ENCODE results near the gene HOXA13.

HOXA13 gene

GRCh38 chr7:27161721-27162560, 38.0 kb downstream of the HOXA13 start:
- Histone ChIP-seq H3K9ac (ENCODE audit: low read length) (no peak overlapping the region), H3K9me3 (ENCODE audit: insufficient read depth, low read length) (no peaks in the 10 kb centered on the region), H3K4me1 (ENCODE audit: low read length) (0 out of 2 replicates have a peak, but pooled peaks cover 5% of the 10 kb centered on the region), H3K79me2 (ENCODE audit: low read length) (no peaks in the 10 kb centered on the region), H3K4me2 (ENCODE audit: low read length) (peak overlapping the region; percentile 96), H2AFZ (ENCODE audit: low read depth, low read length) (no peak overlapping the region), H3K27ac (ENCODE audit: low read length) (no peak overlapping the region), H4K20me1 (ENCODE audit: insufficient read depth, low read length) (no peaks in the 10 kb centered on the region), H3K27me3 (ENCODE audit: low read depth, low read length) (no peaks in the 10 kb centered on the region), H3K4me3 (ENCODE audit: low read length) (peak overlapping the region; percentile 99), H3K36me3 (replicated peaks; ENCODE audit: low read depth, low read length) (no peaks in the 10 kb centered on the region)
- TF ChIP-seq CTCF (IDR thresholded peaks at IDR 0.05; ENCODE audit: low read depth, low read length) (no peak), EZH2phosphoT487 (IDR thresholded peaks at IDR 0.05; ENCODE audit: low read depth) (no peak)

GRCh38 chr7:27161214-27161720, 38.6 kb downstream of the HOXA13 start:
- Histone ChIP-seq H4K20me1 (ENCODE audit: insufficient read depth, low read length) (no peaks in the 10 kb centered on the region), H3K27me3 (ENCODE audit: low read depth, low read length) (no peaks in the 10 kb centered on the region), H3K4me2 (ENCODE audit: low read length) (peak overlapping the region; percentile 96), H3K79me2 (ENCODE audit: low read length) (no peaks in the 10 kb centered on the region), H3K36me3 (replicated peaks; ENCODE audit: low read depth, low read length) (no peaks in the 10 kb centered on the region), H3K9me3 (ENCODE audit: insufficient read depth, low read length) (no peaks in the 10 kb centered on the region), H2AFZ (ENCODE audit: low read depth, low read length) (peak overlapping the region; percentile 100), H3K27ac (ENCODE audit: low read length) (no peak overlapping the region), H3K4me1 (ENCODE audit: low read length) (0 out of 2 replicates have a peak, but pooled peaks cover 5% of the 10 kb centered on the region), H3K4me3 (ENCODE audit: low read length) (peak overlapping the region; percentile 99), H3K9ac (ENCODE audit: low read length) (peak overlapping the region; percentile 82)
- TF ChIP-seq EZH2phosphoT487 (IDR thresholded peaks at IDR 0.05; ENCODE audit: low read depth) (no peak), CTCF (IDR thresholded peaks at IDR 0.05; ENCODE audit: low read depth, low read length) (0 out of 2 replicates have a peak, but pooled peaks have one; percentile 17)

- Histone ChIP-seq H3K79me2 (ENCODE audit: low read length) (no peaks in the 10 kb centered on the region), H4K20me1 (ENCODE audit: insufficient read depth, low read length) (no peaks in the 10 kb centered on the region), H3K4me2 (ENCODE audit: low read length) (peak overlapping the region; percentile 96), H3K9me3 (ENCODE audit: insufficient read depth, low read length) (no peaks in the 10 kb centered on the region), H3K4me3 (ENCODE audit: low read length) (peak overlapping the region; percentile 99), H2AFZ (ENCODE audit: low read depth, low read length) (peak overlapping the region; percentile 100), H3K4me1 (ENCODE audit: low read length) (0 out of 2 replicates have a peak, but pooled peaks cover 5% of the 10 kb centered on the region), H3K27me3 (ENCODE audit: low read depth, low read length) (no peaks in the 10 kb centered on the region), H3K27ac (ENCODE audit: low read length) (no peak overlapping the region), H3K9ac (ENCODE audit: low read length) (peak overlapping the region; percentile 82), H3K36me3 (replicated peaks; ENCODE audit: low read depth, low read length) (no peaks in the 10 kb centered on the region)
- TF ChIP-seq CTCF (IDR thresholded peaks at IDR 0.05; ENCODE audit: low read depth, low read length), result peak; percentile 71
- TF ChIP-seq EZH2phosphoT487 (IDR thresholded peaks at IDR 0.05; ENCODE audit: low read depth), result no peak
Measured at GRCh38 chr7:27160546-27161213, 39.2 kb downstream of the HOXA13 start.

GRCh38 chr7:27160145-27160545, 39.7 kb downstream of the HOXA13 start:
- Histone ChIP-seq H3K79me2 (ENCODE audit: low read length) (no peaks in the 10 kb centered on the region), H3K36me3 (replicated peaks; ENCODE audit: low read depth, low read length) (no peaks in the 10 kb centered on the region), H4K20me1 (ENCODE audit: insufficient read depth, low read length) (no peaks in the 10 kb centered on the region), H3K27ac (ENCODE audit: low read length) (no peak overlapping the region), H3K27me3 (ENCODE audit: low read depth, low read length) (no peaks in the 10 kb centered on the region), H3K9me3 (ENCODE audit: insufficient read depth, low read length) (no peaks in the 10 kb centered on the region), H3K9ac (ENCODE audit: low read length) (peak overlapping the region; percentile 82), H3K4me2 (ENCODE audit: low read length) (peak overlapping the region; percentile 96), H3K4me1 (ENCODE audit: low read length) (0 out of 2 replicates have a peak, but pooled peaks cover 5% of the 10 kb centered on the region), H2AFZ (ENCODE audit: low read depth, low read length) (peak overlapping the region; percentile 98), H3K4me3 (ENCODE audit: low read length) (peak overlapping the region; percentile 99)
- TF ChIP-seq CTCF (IDR thresholded peaks at IDR 0.05; ENCODE audit: low read depth, low read length), result no peak
- no peak for TF ChIP-seq EZH2phosphoT487 (IDR thresholded peaks at IDR 0.05; ENCODE audit: low read depth)
